GM19397 (cell line): ENCODE measurements around the gene DOCK10.
"Not testable (repeated sequence)": the region's sequence is repeated elsewhere in the genome, so short reads cannot be mapped to it uniquely, and the experiment has no call there.

Source experiments
- ATAC-seq: cut with Tn5 transposase; IDR thresholded peaks from one replicate; pipeline ENCODE4 v1.9.1; 2021; ENCODE audit warnings: mild to moderate bottlenecking, moderate library complexity; ENCODE audit not compliant: unreplicated experiment

DOCK10 gene

GRCh38 chr2:224925061-224925809, 117.0 kb downstream of the DOCK10 start:
- no peak for ATAC-seq

- no peak for ATAC-seq
These were observed 117.6 kb downstream of the DOCK10 start for GRCh38 chr2:224924631-224925030.

- peak; percentile 54 for ATAC-seq
These were observed 120.0 kb downstream of the DOCK10 start for GRCh38 chr2:224922142-224922727.

- ATAC-seq: no peak
These were observed 122.7 kb downstream of the DOCK10 start for GRCh38 chr2:224919472-224920110.

GRCh38 chr2:224918626-224919471, 123.4 kb downstream of the DOCK10 start:
- no peak for ATAC-seq

GRCh38 chr2:224917246-224917645, 125.0 kb downstream of the DOCK10 start:
- not testable (repeated sequence) for ATAC-seq

- no peak for ATAC-seq
These were observed 127.1 kb downstream of the DOCK10 start for GRCh38 chr2:224915136-224915535.

GRCh38 chr2:224910574-224910925, 131.7 kb downstream of the DOCK10 start:
- no peak for ATAC-seq

GRCh38 chr2:224909885-224910573, 132.2 kb downstream of the DOCK10 start:
- peak; percentile 67 for ATAC-seq

GRCh38 chr2:224908818-224909217, 133.4 kb downstream of the DOCK10 start:
- no peak for ATAC-seq

- ATAC-seq: no peak
These were observed 137.9 kb downstream of the DOCK10 start for GRCh38 chr2:224904381-224904780.

- no peak for ATAC-seq
These were observed 138.6 kb downstream of the DOCK10 start for GRCh38 chr2:224903621-224904020.

GRCh38 chr2:224901121-224901676, 141.1 kb downstream of the DOCK10 start:
- no peak for ATAC-seq

- no peak for ATAC-seq
These were observed 146.9 kb downstream of the DOCK10 start for GRCh38 chr2:224895377-224895776.

- peak; percentile 83 for ATAC-seq
These were observed 147.9 kb downstream of the DOCK10 start for GRCh38 chr2:224894356-224894755.

GRCh38 chr2:224893848-224894247, 148.4 kb downstream of the DOCK10 start:
- peak; percentile 24 for ATAC-seq

GRCh38 chr2:224892574-224893204, 149.6 kb downstream of the DOCK10 start:
- ATAC-seq: no peak

- ATAC-seq: no peak
These were observed 151.9 kb downstream of the DOCK10 start for GRCh38 chr2:224890372-224890771.

- no peak for ATAC-seq
These were observed 155.1 kb downstream of the DOCK10 start for GRCh38 chr2:224887141-224887540.
